ENCODE measurements around the gene ABCA10. TPM values are rescaled to one million over a fixed set of nuclear protein-coding genes. Genes with fewer than 3 reads are reported as not detected.

Gene ABCA10
- total and polyA plus RNA-seq, 2 of the 8 experiments (the other 6 are each of a cell fraction or from before 2014, with no cell fraction given) = not detected

- no peaks in the 10 kb centered on the region for H3K23me2 ChIP-seq (ENCODE audit: low read depth, low read length)
- no peak overlapping the region for H2AK5ac ChIP-seq (ENCODE audit: low read depth, low read length)
- no peak overlapping the region for H4K5ac ChIP-seq (ENCODE audit: insufficient read length, low read depth, low read length)
- no peak overlapping the region for H2BK5ac ChIP-seq (ENCODE audit: low read depth, low read length)
- H3K18ac ChIP-seq (ENCODE audit: extremely low read depth, low read length) = no peak overlapping the region
- no peaks in the 10 kb centered on the region for H3K36me3 ChIP-seq (ENCODE audit: control insufficient read depth in 2 of 4, insufficient read depth in 4 of 4, low read length in 3 of 4)
- no peak overlapping the region for H4K91ac ChIP-seq (replicated peaks; ENCODE audit: insufficient read length, low read length)
- H4K20me1 ChIP-seq (replicated peaks in 1 of 2; ENCODE audit: control insufficient read depth in 1 of 2, insufficient read depth in 2 of 2, low read length in 2 of 2) = peaks cover 0 to 1% of the 10 kb centered on the region in 2 experiments
- H3K23ac ChIP-seq (ENCODE audit: insufficient read length) = no peak overlapping the region
- H3K9me3 ChIP-seq (ENCODE audit: insufficient read depth in 2 of 2, low read depth in 1 of 2, low read length in 1 of 2) = no peaks in the 10 kb centered on the region
- no peak overlapping the region for H3K4me2 ChIP-seq (ENCODE audit: insufficient read depth in 1 of 2, low read depth in 2 of 2, low read length in 2 of 2)
- H3K27me3 ChIP-seq (replicated peaks in 1 of 4; ENCODE audit: control insufficient read depth in 3 of 4, extremely low read depth in 1 of 4, insufficient read depth in 3 of 4, low read length in 3 of 4) = no peaks in the 10 kb centered on the region
- H3K27ac ChIP-seq (ENCODE audit: low read depth, low read length) = no peak overlapping the region
- no peaks in the 10 kb centered on the region for H3K79me2 ChIP-seq (ENCODE audit: control insufficient read depth in 1 of 2, insufficient read depth in 2 of 2, low read length in 2 of 2)
- ChIA-PET CTCF (ENCODE audit: partially characterized antibody) (interaction anchor here (0.8 kb wide), 1 partner anchor 209 kb away, joined by 3 read pairs; no protein-coding TSS in a partner anchor), POLR2A (ENCODE audit: partially characterized antibody) (no interaction called here)
- H3K56ac ChIP-seq (replicated peaks; ENCODE audit: insufficient read length, low read depth, low read length) = no peak overlapping the region
- no peak overlapping the region for H2BK120ac ChIP-seq (replicated peaks; ENCODE audit: low read depth, low read length)
- no peak overlapping the region for H3K4ac ChIP-seq (replicated peaks; ENCODE audit: insufficient read length, low read depth, low read length)
- no peak overlapping the region for H4K8ac ChIP-seq (ENCODE audit: extremely low read depth, insufficient read depth, low read length)
- FAIRE-seq = no peak
- 95% methylated on average over 3 of the region's 3 CpGs; no CpG with 5 or more reads in 1 of the 2 experiments for WGBS, 2 experiments (ENCODE audit: extremely low coverage in 1 of 2, insufficient coverage in 1 of 2, insufficient read length in 1 of 2, insufficient replicate concordance in 2 of 2, low coverage in 1 of 2, low lambda C conversion rate in 2 of 2, missing lambda C conversion rate in 1 of 2)
- no peak overlapping the region for H3K9ac ChIP-seq (replicated peaks in 1 of 4; ENCODE audit: extremely low read depth in 1 of 4, low read depth in 3 of 4, low read length in 3 of 4)
- no peak overlapping the region for H3K14ac ChIP-seq (ENCODE audit: insufficient read length)
- no peak overlapping the region for H2BK20ac ChIP-seq (ENCODE audit: low read length)
- H2AFZ ChIP-seq (ENCODE audit: low read length) = no peak overlapping the region
- H3K79me1 ChIP-seq (ENCODE audit: low read depth, low read length) = no peaks in the 10 kb centered on the region
- H2BK15ac ChIP-seq (ENCODE audit: low read length) = no peak overlapping the region
- no peaks in the 10 kb centered on the region for H3K4me1 ChIP-seq (replicated peaks in 1 of 4; ENCODE audit: control insufficient read depth in 3 of 4, insufficient read depth in 4 of 4, low read length in 3 of 4)
- H3K4me3 ChIP-seq (ENCODE audit: extremely low read depth in 1 of 4, insufficient read depth in 2 of 4, low read depth in 3 of 4, low read length in 4 of 4) = no peak overlapping the region
- DNase-seq (ENCODE audit: low read depth in 1 of 2, low spot score in 2 of 2) = no peak
- no peak overlapping the region for H2BK12ac ChIP-seq (ENCODE audit: low read depth, low read length)
- no peak for TF ChIP-seq HDAC6 (IDR thresholded peaks at IDR 0.05; ENCODE audit: low read depth, low read length)
- TF ChIP-seq SRF (IDR thresholded peaks at IDR 0.05; ENCODE audit: low read depth, low read length) = no peak
- no peak for TF ChIP-seq TBP (IDR thresholded peaks at IDR 0.05; ENCODE audit: low read depth, low read length)
- no peak for TF ChIP-seq EGR1 (IDR thresholded peaks at IDR 0.05; ENCODE audit: borderline replicate concordance, low read depth, low read length)
- TF ChIP-seq MAX (IDR thresholded peaks at IDR 0.05) = no peak
- TF ChIP-seq SUZ12 (IDR thresholded peaks at IDR 0.05; ENCODE audit: low read length) = no peak
- TF ChIP-seq SAP30 (IDR thresholded peaks at IDR 0.05; ENCODE audit: insufficient read depth, insufficient replicate concordance, low read length) = no peak
- no peak for TF ChIP-seq SIN3A (conservative IDR thresholded peaks at IDR 0.05 in 1 of 2, IDR thresholded peaks at IDR 0.05 in 1 of 2; ENCODE audit: low read depth in 1 of 2, low read length in 2 of 2)
- no peak for TF ChIP-seq POLR2A (IDR thresholded peaks at IDR 0.05; ENCODE audit: control extremely low read depth in 1 of 2, low read depth in 2 of 2, low read length in 2 of 2)
- no peak for TF ChIP-seq CTCF (IDR thresholded peaks at IDR 0.05; ENCODE audit: control extremely low read depth in 1 of 3, insufficient read depth in 1 of 3, low read depth in 1 of 3, low read length in 3 of 3)
- TF ChIP-seq KDM1A (IDR thresholded peaks at IDR 0.05; ENCODE audit: borderline replicate concordance, low read length) = no peak
- no peak for TF ChIP-seq BRCA1 (IDR thresholded peaks at IDR 0.05; ENCODE audit: low read depth, low read length)
Observed at GRCh38 chr17:69267219-69267618, 38.6 kb upstream of the ABCA10 start.
